Myometrial cell (primary cell): ENCODE results near the gene DAND5. TPM values are rescaled to one million over a fixed set of nuclear protein-coding genes. Genes with fewer than 3 reads are reported as not detected.

ENCODE experiments used
- total RNA-seq: library from RNA; depleted of rRNA; stranded (reverse); fragments of >200 nt; gene quantifications from 2 replicates; pipeline ENCODE4 v1.2.3, GENCODE V29; 2015

DAND5 gene, protein sequence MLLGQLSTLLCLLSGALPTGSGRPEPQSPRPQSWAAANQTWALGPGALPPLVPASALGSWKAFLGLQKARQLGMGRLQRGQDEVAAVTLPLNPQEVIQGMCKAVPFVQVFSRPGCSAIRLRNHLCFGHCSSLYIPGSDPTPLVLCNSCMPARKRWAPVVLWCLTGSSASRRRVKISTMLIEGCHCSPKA
- total RNA-seq = not detected in 2 replicates

GRCh38 chr19:12969292-12969988, at the start of gene DAND5:
DAND5 (plus strand) TSS chr19:12969576; CDS start chr19:12969661, 85 bp downstream.

DNA sequence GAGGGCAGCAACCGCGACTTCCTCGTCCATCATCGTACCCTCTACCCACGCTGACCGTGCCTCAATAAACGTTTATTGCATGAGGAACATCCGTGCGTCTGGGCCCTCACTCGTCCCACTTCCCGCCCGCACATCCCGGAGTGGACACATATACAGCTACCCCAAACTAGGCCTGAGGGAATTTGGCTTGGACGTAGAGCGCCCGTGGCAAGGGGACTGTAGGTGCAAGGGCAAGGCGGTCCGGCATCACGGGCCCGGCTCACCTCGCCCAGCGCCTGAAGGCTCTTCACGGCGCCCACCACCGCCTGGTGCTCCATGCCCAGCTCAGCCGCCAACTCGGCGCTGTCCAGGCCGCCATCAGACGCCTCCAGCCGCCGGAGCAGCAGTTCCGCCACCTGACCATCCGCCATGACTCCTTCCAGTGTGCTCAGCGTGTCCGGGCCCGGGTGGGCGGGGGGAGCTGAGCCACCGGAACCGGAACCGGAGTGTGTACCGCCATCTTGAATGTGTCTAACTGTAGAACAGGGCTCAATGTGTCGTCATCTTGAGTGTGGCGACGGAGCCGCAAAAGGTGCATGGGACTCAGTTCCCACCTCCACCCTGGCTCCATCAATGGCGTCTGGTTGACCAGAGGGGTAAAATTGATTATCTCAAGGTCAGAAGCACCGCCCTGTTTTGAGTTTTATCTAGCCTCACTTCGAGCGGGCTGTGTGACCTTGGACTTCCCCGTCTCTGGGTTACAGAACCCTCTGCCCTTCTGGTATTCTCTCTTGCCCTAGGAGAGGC, 35.9 kb upstream of the DAND5 start, which contains the start of gene FARSA:
Gene FARSA, minus strand, starts transcription at position 425 of the 786 bp plus-strand sequence. Its CDS starts 15 bp downstream, at position 410.

DNA sequence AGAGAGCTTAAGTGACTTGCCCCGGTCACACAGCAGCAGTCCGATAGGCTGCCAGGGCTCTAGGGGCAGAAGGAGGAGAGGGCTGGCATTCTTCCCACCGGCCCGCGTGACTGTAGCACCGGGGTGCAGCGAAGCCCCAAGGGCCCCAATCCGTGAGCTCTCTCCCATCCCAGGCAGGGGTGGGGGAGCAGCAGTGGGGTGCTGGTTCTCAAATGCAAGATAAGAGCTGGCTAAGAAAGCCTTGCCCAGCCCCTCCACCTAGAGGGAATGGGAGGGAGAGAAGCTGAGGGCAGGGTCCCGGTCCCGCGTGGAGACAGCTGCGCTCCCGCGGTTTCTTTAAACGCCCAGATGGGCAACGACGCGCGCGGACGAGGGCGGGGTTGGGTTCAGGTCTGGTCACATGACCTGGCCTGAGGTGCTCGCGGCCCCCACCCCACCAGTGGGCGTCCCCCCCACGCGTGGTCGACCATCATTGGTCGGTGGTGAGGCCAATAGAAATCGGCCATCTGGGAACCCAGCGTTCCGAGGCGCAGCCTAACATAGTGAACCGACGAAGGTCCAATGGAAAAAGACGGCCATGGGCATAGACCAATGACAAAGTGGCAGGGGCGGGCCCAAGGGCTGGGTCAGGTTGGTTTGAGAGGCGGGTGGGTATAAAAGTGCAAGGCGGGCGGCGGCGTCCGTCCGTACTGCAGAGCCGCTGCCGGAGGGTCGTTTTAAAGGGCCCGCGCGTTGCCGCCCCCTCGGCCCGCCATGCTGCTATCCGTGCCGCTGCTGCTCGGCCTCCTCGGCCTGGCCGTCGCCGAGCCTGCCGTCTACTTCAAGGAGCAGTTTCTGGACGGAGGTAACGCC, 31.2 kb upstream of the DAND5 start, which contains the start of gene CALR:
Gene CALR, plus strand, starts transcription at position 683 of the 852 bp plus-strand sequence. Its CDS starts 71 bp downstream, at position 754.

GRCh38 chr19:12945479-12946091, 23.8 kb upstream of the DAND5 start, which contains the start of gene RAD23A:
RAD23A (plus strand) TSS chr19:12945862; CDS start chr19:12945949, 87 bp downstream.

DNA sequence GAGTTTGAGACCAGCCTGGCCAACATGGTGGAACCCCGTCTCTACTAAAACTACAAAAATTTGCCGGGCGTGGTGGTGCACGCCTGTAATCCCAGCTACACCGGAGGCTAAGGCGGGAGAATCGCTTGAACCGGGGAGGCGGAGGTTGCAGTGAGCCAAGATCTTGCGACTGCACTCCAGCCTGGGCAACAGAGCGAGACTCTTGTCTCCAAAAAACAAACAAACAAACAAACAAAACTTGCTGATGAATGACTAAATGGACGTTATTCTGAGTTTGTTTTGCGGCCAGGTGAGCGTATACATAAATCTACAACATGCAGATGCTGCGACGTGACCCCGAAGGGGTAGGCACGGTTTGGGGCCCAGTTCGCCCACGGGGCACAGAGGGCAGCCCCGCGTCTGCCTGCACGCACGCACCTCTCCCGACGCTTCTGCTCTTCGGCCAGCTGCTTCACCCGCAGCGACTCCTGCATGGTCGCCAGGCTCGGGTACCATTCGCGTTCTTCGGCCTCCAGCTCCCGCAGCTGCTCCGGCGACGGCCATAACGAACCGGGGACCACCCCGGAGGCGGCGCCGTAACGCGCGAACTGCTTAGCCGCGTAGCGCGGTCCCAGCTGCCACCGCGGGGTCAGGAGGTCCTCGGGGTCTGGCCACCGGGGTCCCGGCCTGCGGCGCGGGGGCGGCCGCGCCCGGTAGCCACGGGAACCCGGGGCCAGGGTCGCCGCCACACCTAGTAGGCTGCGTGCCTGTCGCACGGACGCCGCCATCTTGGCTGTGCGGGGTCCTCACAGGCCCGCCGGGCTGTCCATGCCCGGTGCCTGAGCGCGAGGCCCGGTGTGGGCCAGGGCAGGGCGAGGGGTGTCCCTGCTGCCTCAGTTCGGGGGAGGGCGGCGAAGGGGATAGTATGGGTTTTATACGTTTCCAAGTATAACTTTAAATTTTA, 12.7 kb upstream of the DAND5 start, which contains the start of gene GADD45GIP1:
Gene GADD45GIP1, minus strand, starts transcription at position 778 of the 943 bp plus-strand sequence. Its CDS starts 11 bp downstream, at position 767.

DNA sequence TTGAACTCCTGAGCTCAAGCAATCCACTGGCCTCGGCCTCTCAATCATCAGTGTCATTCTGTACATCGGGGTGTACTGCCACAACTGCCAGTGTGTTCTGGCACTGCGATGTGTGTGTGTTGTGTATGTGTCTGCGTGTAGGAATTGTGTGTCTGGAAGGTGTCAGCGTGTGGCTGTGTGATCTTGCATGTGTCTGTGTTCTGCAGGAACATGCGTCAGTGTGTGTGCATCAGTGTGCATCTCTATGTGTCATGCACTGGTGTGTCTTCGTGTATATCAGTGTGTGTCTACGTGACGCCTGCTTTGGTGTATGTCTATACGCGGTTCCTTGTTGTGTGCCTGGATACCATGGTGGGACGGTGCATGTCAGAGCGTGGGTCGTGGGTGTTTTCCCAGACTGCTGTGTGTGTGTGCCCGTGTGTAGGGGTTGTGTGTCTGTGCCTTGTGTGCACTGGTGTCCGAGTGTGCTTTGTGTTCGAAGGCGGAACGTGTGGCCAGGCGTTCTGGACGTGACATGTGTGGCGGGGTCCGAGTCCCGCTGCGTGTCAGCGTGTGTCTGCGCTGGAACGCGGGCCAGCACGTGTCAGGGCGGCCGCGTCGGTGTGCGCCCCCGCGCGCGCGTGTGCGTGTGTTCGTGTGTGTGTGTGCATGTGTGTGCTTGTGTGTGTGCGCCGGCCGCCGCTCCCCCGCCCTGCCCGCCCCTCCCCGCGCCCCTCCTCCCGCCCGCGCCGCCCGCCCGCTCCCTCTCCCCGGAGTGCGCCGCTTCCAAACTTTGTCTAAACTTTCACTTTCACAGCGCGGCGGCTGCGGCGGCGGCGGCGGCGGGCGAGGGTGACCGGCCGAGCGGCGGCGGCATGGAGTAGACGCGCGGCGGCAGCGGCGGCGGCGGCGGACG, 25.6 kb downstream of the DAND5 start, which contains the start of gene NFIX:
Gene NFIX, plus strand, starts transcription at position 775 of the 895 bp plus-strand sequence. CDS start 363 bp downstream, outside the sequence.

Other genes with a start within 250 kb of the DAND5 start
- gene TNPO2, start 245.6 kb upstream of the DAND5 start, total RNA-seq = 14.7 and 26.2 TPM in 2 replicates
- 283 and 329 TPM in 2 replicates for gene TRIR, start 234.9 kb upstream of the DAND5 start, total RNA-seq
- gene GET3, start 232.1 kb upstream of the DAND5 start, total RNA-seq = 142 and 166 TPM in 2 replicates
- gene BEST2, start 217.8 kb upstream of the DAND5 start, total RNA-seq = not detected in 2 replicates
- 5.8 and 11.9 TPM in 2 replicates for gene HOOK2, start 194.0 kb upstream of the DAND5 start, total RNA-seq
- 102 and 121 TPM in 2 replicates for gene JUNB, start 178.1 kb upstream of the DAND5 start, total RNA-seq
- 379 and 428 TPM in 2 replicates for gene PRDX2, start 167.8 kb upstream of the DAND5 start, total RNA-seq
- gene THSD8, start 167.5 kb upstream of the DAND5 start, total RNA-seq = not detected in 2 replicates
- 34.2 and 53.0 TPM in 2 replicates for gene RNASEH2A, start 163.0 kb upstream of the DAND5 start, total RNA-seq
- gene RTBDN, start 135.0 kb upstream of the DAND5 start, total RNA-seq = not detected in 2 replicates
- 1.2 and 1.4 TPM in 2 replicates for gene MAST1, start 131.1 kb upstream of the DAND5 start, total RNA-seq
- 32.3 and 41.8 TPM in 2 replicates for gene DNASE2, start 88.1 kb upstream of the DAND5 start, total RNA-seq
- gene KLF1, start 82.4 kb upstream of the DAND5 start, total RNA-seq = not detected in 2 replicates
- gene GCDH, start 78.4 kb upstream of the DAND5 start, total RNA-seq = 50.3 and 51.9 TPM in 2 replicates
- not detected in 2 replicates for gene SYCE2, start 50.3 kb upstream of the DAND5 start, total RNA-seq
- 58.3 and 76.7 TPM in 2 replicates for gene FARSA, start 35.9 kb upstream of the DAND5 start, total RNA-seq
- 1,851 and 1,968 TPM in 2 replicates for gene CALR, start 31.0 kb upstream of the DAND5 start, total RNA-seq
- gene RAD23A, start 23.7 kb upstream of the DAND5 start, total RNA-seq = 136 and 150 TPM in 2 replicates
- 49.1 and 63.7 TPM in 2 replicates for gene GADD45GIP1, start 12.4 kb upstream of the DAND5 start, total RNA-seq
- gene NFIX, start 25.9 kb downstream of the DAND5 start, total RNA-seq = 47.6 and 49.4 TPM in 2 replicates
- gene LYL1, start 133.3 kb downstream of the DAND5 start, total RNA-seq = 0.71 and 3.5 TPM in 2 replicates
- gene TRMT1, start 147.2 kb downstream of the DAND5 start, total RNA-seq = 39.7 and 44.4 TPM in 2 replicates
- 83.6 and 93.0 TPM in 2 replicates for gene NACC1, start 148.7 kb downstream of the DAND5 start, total RNA-seq
- 70.2 and 97.2 TPM in 2 replicates for gene STX10, start 180.8 kb downstream of the DAND5 start, total RNA-seq
- 45.5 and 47.9 TPM in 2 replicates for gene IER2, start 180.8 kb downstream of the DAND5 start, total RNA-seq